B cell (primary cell): ENCODE results near the gene GLG1. TPM values are rescaled to one million over a fixed set of nuclear protein-coding genes. Genes with fewer than 3 reads are reported as not detected.

Experiments
- ATAC-seq: fragments of 200-7000 bp; cut with Tn5 transposase; one replicate; pipeline ENCODE4 v1.10.0; 2021; ENCODE audit warnings: low read depth, mild to moderate bottlenecking, moderate number of reproducible peaks, moderate library complexity
- CTCF ChIA-PET: fragments of 350-600 bp; sonication (Branson Sonifier 250); formaldehyde crosslinking; loops from one replicate; lab custom pipeline; 2021; ENCODE audit warnings: antibody characterized with exemption, inconsistent platforms; lab: Charles Lee
- POLR2A ChIA-PET: fragments of 350-600 bp; sonication (Branson Sonifier 250); formaldehyde crosslinking; loops from one replicate; lab custom pipeline; 2021; ENCODE audit warnings: antibody characterized with exemption; lab: Charles Lee
- DNase-seq: peaks from one replicate; pipeline ENCODE4 v3.0.0; 2013
- H2AFZ ChIP-seq: 2 replicates; pipeline ENCODE4 v1.6.1; 2012; ENCODE audit warnings: mild to moderate bottlenecking, low read depth, low read length; ENCODE audit not compliant: insufficient read depth, poor library complexity, severe bottlenecking
- H3K27ac ChIP-seq, 2 donors: 1 replicate in 1 of 2; 2 replicates in 1 of 2; pipeline ENCODE4 v1.5.1; 2012 to 2013; ENCODE audit warnings: low read length in 2 of 2, mild to moderate bottlenecking in 2 of 2, moderate library complexity in 1 of 2
- H3K27me3 ChIP-seq, 4 experiments: fragments of 200-600 bp in 1 of 4; sonication (generic) in 1 of 4; replicated peaks in 1 of 4; 1 replicate in 2 of 4; 2 replicates in 2 of 4; pipeline versions ENCODE4 v1.6.1 to v1.7.0; 2013 to 2016; ENCODE audit warnings: low read length in 3 of 4, mild to moderate bottlenecking in 2 of 4, mixed read lengths in 1 of 4, moderate library complexity in 1 of 4; ENCODE audit not compliant: insufficient read depth in 4 of 4, control insufficient read depth in 3 of 4; ENCODE audit errors: control extremely low read depth in 1 of 4
- H3K36me3 ChIP-seq, 2 experiments: replicated peaks in 1 of 2; 1 replicate in 1 of 2; 2 replicates in 1 of 2; pipeline versions ENCODE4 v1.6.1 to v1.7.1; 2013; ENCODE audit warnings: low read length in 1 of 2; ENCODE audit not compliant: insufficient read depth in 2 of 2, control insufficient read depth in 1 of 2; ENCODE audit errors: control extremely low read depth in 1 of 2, extremely low read depth in 1 of 2
- H3K4me1 ChIP-seq, 2 donors: fragments of 200-600 bp in 1 of 2; sonication (generic) in 1 of 2; 1 replicate in 1 of 2; 2 replicates in 1 of 2; pipeline versions ENCODE4 v1.5.1 to v1.6.1; 2013 to 2017; ENCODE audit warnings: low read length in 2 of 2; ENCODE audit not compliant: control insufficient read depth in 2 of 2, insufficient read depth in 2 of 2
- H3K4me2 ChIP-seq: replicated peaks from 2 replicates; pipeline ENCODE3; 2012; ENCODE audit warnings: mild to moderate bottlenecking, low read depth, low read length; ENCODE audit not compliant: poor library complexity, severe bottlenecking
- H3K4me3 ChIP-seq, 5 experiments: fragments of 200-600 bp in 1 of 5; sonication (generic) in 1 of 5; 1 replicate in 3 of 5; 2 replicates in 2 of 5; pipeline versions ENCODE4 v1.5.1 to v1.7.0; 2011 to 2016; ENCODE audit warnings: low read length in 4 of 5, mild to moderate bottlenecking in 4 of 5, low read depth in 2 of 5, control low read depth in 1 of 5, moderate library complexity in 1 of 5; ENCODE audit not compliant: insufficient read depth in 1 of 5; ENCODE audit errors: control extremely low read depth in 1 of 5, extremely low read depth in 1 of 5
- H3K79me2 ChIP-seq: fragments of 200-600 bp; sonication (generic); one replicate; pipeline ENCODE4 v1.6.0; 2016; ENCODE audit warnings: low read length; ENCODE audit not compliant: control insufficient read depth, insufficient read depth
- H3K9ac ChIP-seq: fragments of 200-600 bp; sonication (generic); 2 replicates; pipeline ENCODE4 v1.6.1; 2017; ENCODE audit warnings: mild to moderate bottlenecking, low read length, moderate library complexity
- H3K9me3 ChIP-seq, 3 donors: one replicate each; pipeline versions ENCODE4 v1.6.1 to v1.7.1; 2013; ENCODE audit warnings: low read length in 2 of 3; ENCODE audit not compliant: control insufficient read depth in 2 of 3, insufficient read depth in 1 of 3; ENCODE audit errors: control extremely low read depth in 1 of 3
- H4K20me1 ChIP-seq: 2 replicates; pipeline ENCODE4 v1.6.0; 2012; ENCODE audit warnings: mild to moderate bottlenecking, low read length; ENCODE audit not compliant: insufficient read depth, control insufficient read depth, poor library complexity, severe bottlenecking
- H3K27ac Mint-ChIP-seq: one replicate; pipeline ENCODE4 v1.8.0; 2021; ENCODE audit warnings: mixed read lengths
- H3K27me3 Mint-ChIP-seq: one replicate; pipeline ENCODE4 v1.8.0; 2021; ENCODE audit warnings: mixed read lengths
- H3K4me1 Mint-ChIP-seq: one replicate; pipeline ENCODE4 v1.8.0; 2021; ENCODE audit warnings: mixed read lengths
- H3K4me3 Mint-ChIP-seq: one replicate; pipeline ENCODE4 v1.8.0; 2021; ENCODE audit warnings: mixed read lengths
- H3K9me3 Mint-ChIP-seq: one replicate; pipeline ENCODE4 v1.8.0; 2022; ENCODE audit warnings: mixed read lengths; ENCODE audit not compliant: insufficient read depth
- CTCF ChIP-seq: fragments of 200-600 bp; IDR thresholded peaks from one replicate; pipeline ENCODE4 v1.8.0; 2022; ENCODE audit warnings: antibody characterized with exemption, mild to moderate bottlenecking
- EZH2 ChIP-seq: IDR thresholded peaks from 2 replicates; pipeline ENCODE4 v1.6.1; 2012; ENCODE audit warnings: borderline replicate concordance, low read depth, mild to moderate bottlenecking, moderate library complexity, low read length; ENCODE audit not compliant: insufficient read depth, poor library complexity, severe bottlenecking
- WGBS: methylation state at CpG from one replicate; pipeline ENCODE4 v1.1.5; 2013; ENCODE audit warnings: missing lambda C conversion rate; ENCODE audit not compliant: insufficient coverage; 5-methylcytosine and 5-hydroxymethylcytosine counted together
- intact Hi-C: fragments of 100-400 bp; cut with micrococcal nuclease; formaldehyde crosslinking; loops from one replicate; pipeline ENCODE4 v1.10.0; 2022
- polyA plus RNA-seq: library from polyadenylated mRNA; depleted of rRNA; stranded (reverse); fragments of >200 nt; gene quantifications from 2 replicates; pipeline ENCODE4 v1.2.3, GENCODE V29; 2012
- total RNA-seq, 2 donors: library from RNA; stranded (reverse); fragments of 120-200 nt in 1 of 2; gene quantifications; 1 replicate in 1 of 2; 2 replicates in 1 of 2; pipeline versions ENCODE4 v1.2.3 to v1.2.4, GENCODE V29; 2013 to 2022

Gene GLG1
- total and polyA plus RNA-seq, 2 donors (not counting 1 experiment from before 2014, with no cell fraction given) = 28.3 to 114 TPM

- DNase-seq (peak; percentile 58), ATAC-seq (no peak)
- Histone ChIP-seq H2AFZ (no peak overlapping the region), H3K79me2 (peaks cover 2% of the 10 kb centered on the region), H3K9me3 (no peaks in the 10 kb centered on the region), H4K20me1 (peaks cover 5% of the 10 kb centered on the region), H3K27me3 (no peaks in the 10 kb centered on the region), H3K9ac (no peak overlapping the region), H3K4me2 (no peak overlapping the region), H3K4me1 (no peaks in the 10 kb centered on the region), H3K4me3 (no peak overlapping the region), H3K27ac (no peak overlapping the region), H3K36me3 (peaks cover 9 to 67% of the 10 kb centered on the region in 2 experiments)
- Mint-ChIP-seq H3K27me3 (no peaks in the 10 kb centered on the region), H3K9me3 (no peaks in the 10 kb centered on the region), H3K4me3 (no peak overlapping the region), H3K4me1 (no peaks in the 10 kb centered on the region), H3K27ac (no peak overlapping the region)
- intact Hi-C loops = loop anchor here (10.0 kb wide), 1 partner anchor 119 kb away; no protein-coding TSS in a partner anchor
- WGBS = 34% methylated on average over 3 of the region's 4 CpGs
- ChIA-PET CTCF (interaction anchor here (0.7 to 2.0 kb wide), 12 partner anchors 11 to 314 kb away, joined by 3 to 8 read pairs (median 3); partner anchors contain the start of gene GLG1), POLR2A (no interaction called here)
- TF ChIP-seq CTCF (peak; percentile 70), EZH2 (no peak)
Observed at GRCh38 chr16:74623214-74623838, 16.4 kb upstream of the GLG1 start.

- Histone ChIP-seq H3K27ac (no peak overlapping the region), H3K79me2 (no peaks in the 10 kb centered on the region), H3K4me2 (no peak overlapping the region), H3K27me3 (no peaks in the 10 kb centered on the region), H3K4me1 (no peaks in the 10 kb centered on the region), H4K20me1 (peaks cover 5% of the 10 kb centered on the region), H3K36me3 (peaks cover 9 to 58% of the 10 kb centered on the region in 2 experiments), H3K9me3 (no peaks in the 10 kb centered on the region), H3K9ac (no peak overlapping the region), H3K4me3 (no peak overlapping the region), H2AFZ (no peak overlapping the region)
- intact Hi-C loops = loop anchor here (10.0 kb wide), 1 partner anchor 117 kb away; no protein-coding TSS in a partner anchor
- no peaks in the 10 kb centered on the region for H3K4me1 Mint-ChIP-seq
- no peak overlapping the region for H3K27ac Mint-ChIP-seq
- ATAC-seq = no peak
- H3K4me3 Mint-ChIP-seq = no peak overlapping the region
- H3K9me3 Mint-ChIP-seq = no peaks in the 10 kb centered on the region
- 100% methylated on average over 1 of the region's 4 CpGs for WGBS
- CTCF ChIA-PET = interaction anchor here (1.1 to 2.0 kb wide), 6 partner anchors 10 to 146 kb away, joined by 3 to 8 read pairs (median 4); partner anchors contain the start of gene GLG1
- no peak for DNase-seq
- TF ChIP-seq CTCF = no peak
- TF ChIP-seq EZH2 = no peak
- H3K27me3 Mint-ChIP-seq = no peaks in the 10 kb centered on the region
- POLR2A ChIA-PET = no interaction called here
Observed at GRCh38 chr16:74622005-74622404, 15.1 kb upstream of the GLG1 start.
